ENCODE measurements around the gene ITPR2.

DNA sequence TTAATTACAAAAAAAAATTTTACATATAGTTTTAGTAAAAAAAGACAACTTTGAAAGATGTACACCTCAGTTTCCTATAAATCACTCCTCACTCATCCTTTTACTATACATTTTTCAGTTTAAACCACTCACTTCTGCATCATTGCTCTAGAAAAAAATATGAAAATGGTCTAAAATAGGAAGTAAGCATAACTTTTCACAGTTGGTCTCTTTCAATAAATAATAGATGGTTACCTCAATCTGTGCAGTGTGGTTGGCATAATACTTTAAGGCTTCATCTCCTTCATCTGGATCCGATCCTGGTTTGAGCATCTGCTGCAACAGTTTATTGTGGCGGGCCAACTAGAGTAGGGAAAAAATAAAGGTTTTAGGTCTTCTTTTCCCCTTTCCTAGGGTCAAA, 389.7 kb downstream of the ITPR2 start:
- TF ChIP-seq, protein P1, sequence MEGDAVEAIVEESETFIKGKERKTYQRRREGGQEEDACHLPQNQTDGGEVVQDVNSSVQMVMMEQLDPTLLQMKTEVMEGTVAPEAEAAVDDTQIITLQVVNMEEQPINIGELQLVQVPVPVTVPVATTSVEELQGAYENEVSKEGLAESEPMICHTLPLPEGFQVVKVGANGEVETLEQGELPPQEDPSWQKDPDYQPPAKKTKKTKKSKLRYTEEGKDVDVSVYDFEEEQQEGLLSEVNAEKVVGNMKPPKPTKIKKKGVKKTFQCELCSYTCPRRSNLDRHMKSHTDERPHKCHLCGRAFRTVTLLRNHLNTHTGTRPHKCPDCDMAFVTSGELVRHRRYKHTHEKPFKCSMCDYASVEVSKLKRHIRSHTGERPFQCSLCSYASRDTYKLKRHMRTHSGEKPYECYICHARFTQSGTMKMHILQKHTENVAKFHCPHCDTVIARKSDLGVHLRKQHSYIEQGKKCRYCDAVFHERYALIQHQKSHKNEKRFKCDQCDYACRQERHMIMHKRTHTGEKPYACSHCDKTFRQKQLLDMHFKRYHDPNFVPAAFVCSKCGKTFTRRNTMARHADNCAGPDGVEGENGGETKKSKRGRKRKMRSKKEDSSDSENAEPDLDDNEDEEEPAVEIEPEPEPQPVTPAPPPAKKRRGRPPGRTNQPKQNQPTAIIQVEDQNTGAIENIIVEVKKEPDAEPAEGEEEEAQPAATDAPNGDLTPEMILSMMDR (IDR thresholded peaks at IDR 0.05), result no peak
- no peak for TF ChIP-seq POLR2A (IDR thresholded peaks at IDR 0.05)

All from adrenal gland (tissue), 5 donors.